ENCODE data around the gene ADARB1. TPM values are rescaled to one million over a fixed set of nuclear protein-coding genes. Genes with fewer than 3 reads are reported as not detected.

ADARB1 gene
- total RNA-seq, 1 donor: 18.4 TPM

GRCh38 chr21:45048026-45048698, 26.2 kb upstream of the ADARB1 start:
- Histone ChIP-seq H3K4me3 (ENCODE audit: low read length) (no peak overlapping the region), H3K9me3 (ENCODE audit: low read depth, low read length) (no peaks in the 10 kb centered on the region), H3K27me3 (ENCODE audit: insufficient read depth, low read length) (no peaks in the 10 kb centered on the region), H3K4me1 (ENCODE audit: insufficient read depth, low read length) (no peaks in the 10 kb centered on the region)

- Histone ChIP-seq H3K4me1 (ENCODE audit: insufficient read depth, low read length) (no peaks in the 10 kb centered on the region), H3K27me3 (ENCODE audit: insufficient read depth, low read length) (no peaks in the 10 kb centered on the region), H3K9me3 (ENCODE audit: low read depth, low read length) (no peaks in the 10 kb centered on the region)
Measured at GRCh38 chr21:45048968-45049367, 25.4 kb upstream of the ADARB1 start.

GRCh38 chr21:45049714-45050344, 24.6 kb upstream of the ADARB1 start:
- H3K27me3 ChIP-seq (ENCODE audit: insufficient read depth, low read length): no peaks in the 10 kb centered on the region
- H3K4me3 ChIP-seq (ENCODE audit: low read length): no peak overlapping the region

More at GRCh38 chr21:45048968-45049367, 25.4 kb upstream of the ADARB1 start:
- H3K4me3 ChIP-seq (ENCODE audit: low read length): no peak overlapping the region

GRCh38 chr21:45050345-45050796, 24.0 kb upstream of the ADARB1 start:
- Histone ChIP-seq H3K4me1 (ENCODE audit: insufficient read depth, low read length) (no peaks in the 10 kb centered on the region), H3K27me3 (ENCODE audit: insufficient read depth, low read length) (no peaks in the 10 kb centered on the region), H3K9me3 (ENCODE audit: low read depth, low read length) (no peaks in the 10 kb centered on the region), H3K4me3 (ENCODE audit: low read length) (no peak overlapping the region)

More at GRCh38 chr21:45049714-45050344, 24.6 kb upstream of the ADARB1 start:
- Histone ChIP-seq H3K4me1 (ENCODE audit: insufficient read depth, low read length) (no peaks in the 10 kb centered on the region), H3K9me3 (ENCODE audit: low read depth, low read length) (no peaks in the 10 kb centered on the region)

- no peak overlapping the region for H3K4me3 ChIP-seq (ENCODE audit: low read length)
- no peaks in the 10 kb centered on the region for H3K27me3 ChIP-seq (ENCODE audit: insufficient read depth, low read length)
- no peaks in the 10 kb centered on the region for H3K4me1 ChIP-seq (ENCODE audit: insufficient read depth, low read length)
- no peaks in the 10 kb centered on the region for H3K9me3 ChIP-seq (ENCODE audit: low read depth, low read length)
Measured at GRCh38 chr21:45050797-45051489, 23.4 kb upstream of the ADARB1 start.

- Histone ChIP-seq H3K4me3 (ENCODE audit: low read length) (no peak overlapping the region), H3K4me1 (ENCODE audit: insufficient read depth, low read length) (no peaks in the 10 kb centered on the region), H3K27me3 (ENCODE audit: insufficient read depth, low read length) (no peaks in the 10 kb centered on the region), H3K9me3 (ENCODE audit: low read depth, low read length) (no peaks in the 10 kb centered on the region)
Measured at GRCh38 chr21:45051580-45052434, 22.6 kb upstream of the ADARB1 start.

- H3K27me3 ChIP-seq (ENCODE audit: insufficient read depth, low read length): no peaks in the 10 kb centered on the region
- no peaks in the 10 kb centered on the region for H3K4me1 ChIP-seq (ENCODE audit: insufficient read depth, low read length)
- H3K4me3 ChIP-seq (ENCODE audit: low read length): no peak overlapping the region
- H3K9me3 ChIP-seq (ENCODE audit: low read depth, low read length): no peaks in the 10 kb centered on the region
Measured at GRCh38 chr21:45052960-45053359, 21.4 kb upstream of the ADARB1 start.

GRCh38 chr21:45053561-45054226, 20.7 kb upstream of the ADARB1 start:
- no peaks in the 10 kb centered on the region for H3K4me1 ChIP-seq (ENCODE audit: insufficient read depth, low read length)

GRCh38 chr21:45054227-45054926, 20.0 kb upstream of the ADARB1 start:
- H3K4me3 ChIP-seq (ENCODE audit: low read length): no peak overlapping the region
- H3K27me3 ChIP-seq (ENCODE audit: insufficient read depth, low read length): no peaks in the 10 kb centered on the region
- H3K9me3 ChIP-seq (ENCODE audit: low read depth, low read length): no peaks in the 10 kb centered on the region
- no peaks in the 10 kb centered on the region for H3K4me1 ChIP-seq (ENCODE audit: insufficient read depth, low read length)

More at GRCh38 chr21:45053561-45054226, 20.7 kb upstream of the ADARB1 start:
- H3K4me3 ChIP-seq (ENCODE audit: low read length): no peak overlapping the region
- no peaks in the 10 kb centered on the region for H3K9me3 ChIP-seq (ENCODE audit: low read depth, low read length)
- H3K27me3 ChIP-seq (ENCODE audit: insufficient read depth, low read length): no peaks in the 10 kb centered on the region

GRCh38 chr21:45054927-45055612, 19.3 kb upstream of the ADARB1 start:
- Histone ChIP-seq H3K4me1 (ENCODE audit: insufficient read depth, low read length) (no peaks in the 10 kb centered on the region), H3K27me3 (ENCODE audit: insufficient read depth, low read length) (no peaks in the 10 kb centered on the region), H3K4me3 (ENCODE audit: low read length) (no peak overlapping the region), H3K9me3 (ENCODE audit: low read depth, low read length) (no peaks in the 10 kb centered on the region)

- no peaks in the 10 kb centered on the region for H3K4me1 ChIP-seq (ENCODE audit: insufficient read depth, low read length)
- H3K4me3 ChIP-seq (ENCODE audit: low read length): no peak overlapping the region
- no peaks in the 10 kb centered on the region for H3K27me3 ChIP-seq (ENCODE audit: insufficient read depth, low read length)
- no peaks in the 10 kb centered on the region for H3K9me3 ChIP-seq (ENCODE audit: low read depth, low read length)
Measured at GRCh38 chr21:45055861-45056260, 18.5 kb upstream of the ADARB1 start.

- Histone ChIP-seq H3K4me3 (ENCODE audit: low read length) (no peak overlapping the region), H3K9me3 (ENCODE audit: low read depth, low read length) (no peaks in the 10 kb centered on the region), H3K4me1 (ENCODE audit: insufficient read depth, low read length) (no peaks in the 10 kb centered on the region), H3K27me3 (ENCODE audit: insufficient read depth, low read length) (no peaks in the 10 kb centered on the region)
Measured at GRCh38 chr21:45056296-45056904, 18.0 kb upstream of the ADARB1 start.

GRCh38 chr21:45056917-45057560, 17.3 kb upstream of the ADARB1 start:
- no peak overlapping the region for H3K4me3 ChIP-seq (ENCODE audit: low read length)
- H3K9me3 ChIP-seq (ENCODE audit: low read depth, low read length): no peaks in the 10 kb centered on the region
- H3K4me1 ChIP-seq (ENCODE audit: insufficient read depth, low read length): no peaks in the 10 kb centered on the region
- no peaks in the 10 kb centered on the region for H3K27me3 ChIP-seq (ENCODE audit: insufficient read depth, low read length)

Data from mononuclear cell (primary cell).